ENCODE results near the gene CYP27B1. TPM values are rescaled to one million over a fixed set of nuclear protein-coding genes. Genes with fewer than 3 reads are reported as not detected.

The CYP27B1 gene
- total and polyA plus RNA-seq, 9 of the 15 experiments (the other 6 are each of a cell fraction or from before 2014, with no cell fraction given) = 0.18 to 4.2 (median 1.8) TPM

DNA sequence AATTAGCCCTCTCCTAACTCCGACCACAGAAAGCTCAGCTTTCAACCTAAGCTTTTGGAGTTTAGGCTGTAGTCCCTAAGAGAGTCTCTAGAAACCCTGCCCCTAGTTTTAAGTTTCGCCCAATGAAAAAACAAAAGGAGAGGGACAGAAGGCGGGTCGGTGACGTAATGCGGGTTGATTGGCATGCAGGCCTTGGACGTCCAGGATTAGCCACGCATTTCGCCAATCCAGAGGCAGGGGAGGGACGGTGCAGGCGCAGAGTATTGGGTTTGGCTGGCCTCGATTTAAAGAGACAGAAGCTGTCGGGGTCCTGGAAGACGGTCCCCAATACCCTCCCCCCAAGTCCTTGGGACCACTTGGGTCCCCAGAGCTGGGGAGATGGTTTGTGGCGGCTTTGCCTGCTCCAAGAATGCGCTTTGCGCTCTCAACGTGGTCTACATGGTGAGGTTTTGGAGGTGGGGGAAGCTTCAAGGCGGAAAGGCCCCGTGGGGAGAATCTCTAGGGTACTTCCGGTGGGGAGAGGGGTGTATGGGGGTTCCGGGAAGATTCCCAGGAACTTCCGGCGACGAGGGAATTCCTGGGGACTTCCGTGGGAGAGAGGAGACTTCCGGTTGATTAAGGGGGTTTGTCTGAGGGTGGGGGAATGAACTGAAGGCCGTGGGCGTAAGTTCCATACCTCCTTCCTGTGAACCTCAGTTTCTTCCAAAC is 21.9 kb downstream of the CYP27B1 start, which contains the start of gene TSPAN31 (continued):
- TF ChIP-seq, protein P1, sequence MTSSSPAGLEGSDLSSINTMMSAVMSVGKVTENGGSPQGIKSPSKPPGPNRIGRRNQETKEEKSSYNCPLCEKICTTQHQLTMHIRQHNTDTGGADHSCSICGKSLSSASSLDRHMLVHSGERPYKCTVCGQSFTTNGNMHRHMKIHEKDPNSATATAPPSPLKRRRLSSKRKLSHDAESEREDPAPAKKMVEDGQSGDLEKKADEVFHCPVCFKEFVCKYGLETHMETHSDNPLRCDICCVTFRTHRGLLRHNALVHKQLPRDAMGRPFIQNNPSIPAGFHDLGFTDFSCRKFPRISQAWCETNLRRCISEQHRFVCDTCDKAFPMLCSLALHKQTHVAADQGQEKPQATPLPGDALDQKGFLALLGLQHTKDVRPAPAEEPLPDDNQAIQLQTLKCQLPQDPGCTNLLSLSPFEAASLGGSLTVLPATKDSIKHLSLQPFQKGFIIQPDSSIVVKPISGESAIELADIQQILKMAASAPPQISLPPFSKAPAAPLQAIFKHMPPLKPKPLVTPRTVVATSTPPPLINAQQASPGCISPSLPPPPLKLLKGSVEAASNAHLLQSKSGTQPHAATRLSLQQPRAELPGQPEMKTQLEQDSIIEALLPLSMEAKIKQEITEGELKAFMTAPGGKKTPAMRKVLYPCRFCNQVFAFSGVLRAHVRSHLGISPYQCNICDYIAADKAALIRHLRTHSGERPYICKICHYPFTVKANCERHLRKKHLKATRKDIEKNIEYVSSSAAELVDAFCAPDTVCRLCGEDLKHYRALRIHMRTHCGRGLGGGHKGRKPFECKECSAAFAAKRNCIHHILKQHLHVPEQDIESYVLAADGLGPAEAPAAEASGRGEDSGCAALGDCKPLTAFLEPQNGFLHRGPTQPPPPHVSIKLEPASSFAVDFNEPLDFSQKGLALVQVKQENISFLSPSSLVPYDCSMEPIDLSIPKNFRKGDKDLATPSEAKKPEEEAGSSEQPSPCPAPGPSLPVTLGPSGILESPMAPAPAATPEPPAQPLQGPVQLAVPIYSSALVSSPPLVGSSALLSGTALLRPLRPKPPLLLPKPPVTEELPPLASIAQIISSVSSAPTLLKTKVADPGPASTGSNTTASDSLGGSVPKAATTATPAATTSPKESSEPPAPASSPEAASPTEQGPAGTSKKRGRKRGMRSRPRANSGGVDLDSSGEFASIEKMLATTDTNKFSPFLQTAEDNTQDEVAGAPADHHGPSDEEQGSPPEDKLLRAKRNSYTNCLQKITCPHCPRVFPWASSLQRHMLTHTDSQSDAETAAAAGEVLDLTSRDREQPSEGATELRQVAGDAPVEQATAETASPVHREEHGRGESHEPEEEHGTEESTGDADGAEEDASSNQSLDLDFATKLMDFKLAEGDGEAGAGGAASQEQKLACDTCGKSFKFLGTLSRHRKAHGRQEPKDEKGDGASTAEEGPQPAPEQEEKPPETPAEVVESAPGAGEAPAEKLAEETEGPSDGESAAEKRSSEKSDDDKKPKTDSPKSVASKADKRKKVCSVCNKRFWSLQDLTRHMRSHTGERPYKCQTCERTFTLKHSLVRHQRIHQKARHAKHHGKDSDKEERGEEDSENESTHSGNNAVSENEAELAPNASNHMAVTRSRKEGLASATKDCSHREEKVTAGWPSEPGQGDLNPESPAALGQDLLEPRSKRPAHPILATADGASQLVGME (CRISPR knock-in tag; IDR thresholded peaks at IDR 0.05) = no peak
- TF ChIP-seq CGGBP1 (CRISPR knock-in tag; IDR thresholded peaks at IDR 0.05) (no peak), L3MBTL2 (IDR thresholded peaks at IDR 0.05) (peak; percentile 15; the same call in 1 of the 2 replicates), STAT5A (IDR thresholded peaks at IDR 0.05; ENCODE audit: borderline replicate concordance, low read length) (no peak), BCL6 (CRISPR knock-in tag; IDR thresholded peaks at IDR 0.05) (no peak), POLR2G (IDR thresholded peaks at IDR 0.05; ENCODE audit: low read depth, low read length) (peak; percentile 74), PTRF (tag; IDR thresholded peaks at IDR 0.05) (no peak), RBM17 (IDR thresholded peaks at IDR 0.05; ENCODE audit: borderline replicate concordance, low read depth, low read length) (no peak), ZNF280A (IDR thresholded peaks at IDR 0.05; ENCODE audit: low read depth, partially characterized antibody) (no peak), ZNF175 (CRISPR knock-in tag; IDR thresholded peaks at IDR 0.05; ENCODE audit: low read depth) (0 out of 2 replicates have a peak, but pooled peaks have one; percentile 45), ZC3H11A (IDR thresholded peaks at IDR 0.05; ENCODE audit: low read depth, low read length) (no peak), HCFC1 (IDR thresholded peaks at IDR 0.05; ENCODE audit: low read depth, low read length) (no peak; the same call in 1 of the 2 replicates), ZC3H4 (CRISPR knock-in tag; IDR thresholded peaks at IDR 0.05; ENCODE audit: borderline replicate concordance) (no peak), ZNF282 (CRISPR knock-in tag; IDR thresholded peaks at IDR 0.05) (no peak), TBP (optimal IDR thresholded peaks at IDR 0.05; ENCODE audit: low read depth, low read length) (peak; percentile 68), PHTF2 (CRISPR knock-in tag; IDR thresholded peaks at IDR 0.05) (peak; percentile 88; the same call in 1 of the 2 replicates), ZNF143 (CRISPR knock-in tag; IDR thresholded peaks at IDR 0.05) (no peak), KLF10 (CRISPR knock-in tag; IDR thresholded peaks at IDR 0.05) (peak; percentile 33; the same call in 1 of the 2 replicates), ZNF431 (CRISPR knock-in tag; IDR thresholded peaks at IDR 0.05) (no peak), CBX3 (IDR thresholded peaks at IDR 0.05; ENCODE audit: borderline replicate concordance in 1 of 2, low read length in 2 of 2) (no peak)
- TF ChIP-seq, protein P2, sequence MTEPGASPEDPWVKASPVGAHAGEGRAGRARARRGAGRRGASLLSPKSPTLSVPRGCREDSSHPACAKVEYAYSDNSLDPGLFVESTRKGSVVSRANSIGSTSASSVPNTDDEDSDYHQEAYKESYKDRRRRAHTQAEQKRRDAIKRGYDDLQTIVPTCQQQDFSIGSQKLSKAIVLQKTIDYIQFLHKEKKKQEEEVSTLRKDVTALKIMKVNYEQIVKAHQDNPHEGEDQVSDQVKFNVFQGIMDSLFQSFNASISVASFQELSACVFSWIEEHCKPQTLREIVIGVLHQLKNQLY (CRISPR knock-in tag; conservative IDR thresholded peaks at IDR 0.05) = peak in 1 of 2 experiments; percentile 20; a peak in 1 of 4 replicates
